GM19395 (cell line): ENCODE data around the gene C2CD4D.

Experiments
- ATAC-seq: cut with Tn5 transposase; IDR thresholded peaks from one replicate; pipeline ENCODE4 v1.9.1; 2021; ENCODE audit warnings: mild to moderate bottlenecking, moderate library complexity; ENCODE audit not compliant: unreplicated experiment

The C2CD4D gene

GRCh38 chr1:151790940-151791651 lies 48.5 kb downstream of the C2CD4D start:
- ATAC-seq = no peak

- ATAC-seq = peak; percentile 98
Measured at GRCh38 chr1:151790071-151790939, 49.3 kb downstream of the C2CD4D start, which contains the start of gene TDRKH. Gene TDRKH, minus strand, starts transcription at chr1:151790500. Its CDS starts 7,478 bp downstream, at chr1:151783022.
